SK-N-SH treated with all-trans-retinoic acid at 6 μM for 48 hours (cell line): Measurements from ENCODE around the gene GLIS2.

Experiments
- ATAC-seq: fragments of 200-7000 bp; cut with Tn5 transposase; 3 replicates; pipeline ENCODE4 v1.9.1; 2020; ENCODE audit warnings: mild to moderate bottlenecking, moderate library complexity
- BACH2 ChIP-seq: fragments of 250-450 bp; sonication (Bioruptor Pico); IDR thresholded peaks from 2 replicates; pipeline ENCODE4 v1.9.0; 2021; ENCODE audit warnings: mild to moderate bottlenecking, borderline replicate concordance
- CSDC2 ChIP-seq: fragments of 250-450 bp; sonication (Bioruptor Pico); IDR thresholded peaks from 2 replicates; pipeline ENCODE4 v1.5.0; 2020; ENCODE audit warnings: mild to moderate bottlenecking, moderate library complexity
- ESRRG ChIP-seq: fragments of 250-450 bp; sonication (Bioruptor Pico); IDR thresholded peaks from 2 replicates; pipeline ENCODE4 v1.6.1; 2021; ENCODE audit warnings: mild to moderate bottlenecking
- ISL1 ChIP-seq: fragments of 250-450 bp; sonication (Bioruptor Pico); IDR thresholded peaks from 2 replicates; pipeline ENCODE4 v2.1.2; 2022; ENCODE audit warnings: mild to moderate bottlenecking, moderate library complexity
- OSR1 ChIP-seq: fragments of 250-450 bp; sonication (Bioruptor Pico); IDR thresholded peaks from 2 replicates; pipeline ENCODE4 v1.8.0; 2022; ENCODE audit warnings: moderate library complexity, mild to moderate bottlenecking, inconsistent platforms
- PPARA ChIP-seq: fragments of 250-450 bp; sonication (Bioruptor Pico); IDR thresholded peaks from 2 replicates; pipeline ENCODE4 v1.5.0; 2020; ENCODE audit warnings: mild to moderate bottlenecking, borderline replicate concordance
- SNAI2 ChIP-seq: fragments of 250-450 bp; sonication (Bioruptor Pico); IDR thresholded peaks from 2 replicates; pipeline ENCODE4 v1.5.0; 2020; ENCODE audit warnings: mild to moderate bottlenecking, moderate library complexity
- TCF4 ChIP-seq: fragments of 250-450 bp; sonication (Bioruptor Pico); IDR thresholded peaks from 2 replicates; pipeline ENCODE4 v1.8.0; 2021; ENCODE audit warnings: mild to moderate bottlenecking, moderate library complexity, borderline replicate concordance
- TOX ChIP-seq: fragments of 250-450 bp; sonication (Bioruptor Pico); IDR thresholded peaks from 2 replicates; pipeline ENCODE4 v1.8.0; 2021; ENCODE audit warnings: mild to moderate bottlenecking, moderate library complexity, borderline replicate concordance
- ZC3H10 ChIP-seq: fragments of 250-450 bp; sonication (Bioruptor Pico); IDR thresholded peaks from 2 replicates; pipeline ENCODE4 v1.5.1; 2021; ENCODE audit warnings: mild to moderate bottlenecking, moderate library complexity
- ZFP3 ChIP-seq: fragments of 250-450 bp; sonication (Bioruptor Pico); IDR thresholded peaks from 2 replicates; pipeline ENCODE4 v1.5.0; 2020; ENCODE audit warnings: mild to moderate bottlenecking, moderate library complexity
- ZFP30 ChIP-seq: fragments of 450-650 bp; formaldehyde crosslinking; IDR thresholded peaks from 2 replicates; pipeline ENCODE4 v1.5.0; 2022; ENCODE audit warnings: mild to moderate bottlenecking, moderate library complexity
- ZNF565 ChIP-seq: fragments of 450-650 bp; formaldehyde crosslinking; conservative IDR thresholded peaks from 2 replicates; pipeline ENCODE4 v1.5.0; 2020; ENCODE audit warnings: low read depth, mild to moderate bottlenecking, moderate library complexity
- ZNF70 ChIP-seq: fragments of 450-650 bp; formaldehyde crosslinking; IDR thresholded peaks from 2 replicates; pipeline ENCODE4 v1.5.0; 2020; ENCODE audit warnings: mild to moderate bottlenecking, moderate library complexity
- ZNF8 ChIP-seq: fragments of 450-650 bp; formaldehyde crosslinking; IDR thresholded peaks from 2 replicates; pipeline ENCODE4 v1.5.0; 2020; ENCODE audit warnings: mild to moderate bottlenecking, moderate library complexity
- TF ChIP-seq, protein P1 (sequence below): fragments of 250-450 bp; sonication (Bioruptor Pico); IDR thresholded peaks from 2 replicates; pipeline ENCODE4 v1.8.0; 2021; ENCODE audit warnings: low read depth, mild to moderate bottlenecking, moderate library complexity, borderline replicate concordance
- TF ChIP-seq, protein P2 (sequence below): fragments of 250-450 bp; sonication (Bioruptor Pico); IDR thresholded peaks from 2 replicates; pipeline ENCODE4 v1.5.1; 2020; ENCODE audit warnings: low read depth, mild to moderate bottlenecking, moderate library complexity
- TF ChIP-seq, protein P3 (sequence below): fragments of 250-450 bp; sonication (Bioruptor Pico); IDR thresholded peaks from 2 replicates; pipeline ENCODE4 v1.5.1; 2021; ENCODE audit warnings: mild to moderate bottlenecking, moderate library complexity
- TF ChIP-seq, protein P4 (sequence below): fragments of 250-450 bp; sonication (Bioruptor Pico); IDR thresholded peaks from 2 replicates; pipeline ENCODE4 v1.5.0; 2020; ENCODE audit warnings: mild to moderate bottlenecking, moderate library complexity
- TF ChIP-seq, protein P5 (sequence below): fragments of 250-450 bp; sonication (Bioruptor Pico); IDR thresholded peaks from 2 replicates; pipeline ENCODE4 v1.8.0; 2020; ENCODE audit warnings: mild to moderate bottlenecking, moderate library complexity, borderline replicate concordance

The GLIS2 gene

DNA sequence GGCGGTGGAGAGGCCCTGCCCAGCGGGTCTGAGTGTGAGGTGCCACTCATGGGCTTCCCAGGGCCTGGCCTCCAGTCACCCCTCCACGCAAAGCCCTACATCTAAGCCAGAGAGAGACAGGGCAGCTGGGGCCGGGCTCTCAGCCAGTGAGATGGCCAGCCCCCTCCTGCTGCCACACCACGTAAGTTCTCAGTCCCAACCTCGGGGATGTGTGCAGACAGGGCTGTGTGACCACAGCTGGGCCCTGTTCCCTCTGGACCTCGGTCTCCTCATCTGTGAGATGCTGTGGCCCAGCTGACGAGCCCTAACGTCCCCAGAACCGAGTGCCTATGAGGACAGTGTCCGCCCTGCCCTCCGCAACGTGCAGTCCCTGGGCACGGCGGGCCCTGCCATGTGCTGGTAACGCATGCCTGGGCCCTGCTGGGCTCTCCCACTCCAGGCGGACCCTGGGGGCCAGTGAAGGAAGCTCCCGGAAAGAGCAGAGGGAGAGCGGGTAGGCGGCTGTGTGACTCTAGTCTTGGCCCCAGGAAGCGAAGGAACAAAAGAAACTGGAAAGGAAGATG lies 67.0 kb downstream of the GLIS2 start:
- no peak for ATAC-seq
- TF ChIP-seq ZNF565 (CRISPR knock-in tag) (no peak), BACH2 (no peak), ZNF8 (CRISPR knock-in tag) (no peak), ZC3H10 (CRISPR knock-in tag) (no peak), ZFP30 (CRISPR knock-in tag) (no peak), CSDC2 (no peak), ISL1 (CRISPR knock-in tag) (no peak), PPARA (CRISPR knock-in tag) (no peak), ESRRG (no peak), TOX (CRISPR knock-in tag) (no peak), OSR1 (CRISPR knock-in tag) (no peak), ZFP3 (CRISPR knock-in tag) (no peak)
- TF ChIP-seq, protein P1, sequence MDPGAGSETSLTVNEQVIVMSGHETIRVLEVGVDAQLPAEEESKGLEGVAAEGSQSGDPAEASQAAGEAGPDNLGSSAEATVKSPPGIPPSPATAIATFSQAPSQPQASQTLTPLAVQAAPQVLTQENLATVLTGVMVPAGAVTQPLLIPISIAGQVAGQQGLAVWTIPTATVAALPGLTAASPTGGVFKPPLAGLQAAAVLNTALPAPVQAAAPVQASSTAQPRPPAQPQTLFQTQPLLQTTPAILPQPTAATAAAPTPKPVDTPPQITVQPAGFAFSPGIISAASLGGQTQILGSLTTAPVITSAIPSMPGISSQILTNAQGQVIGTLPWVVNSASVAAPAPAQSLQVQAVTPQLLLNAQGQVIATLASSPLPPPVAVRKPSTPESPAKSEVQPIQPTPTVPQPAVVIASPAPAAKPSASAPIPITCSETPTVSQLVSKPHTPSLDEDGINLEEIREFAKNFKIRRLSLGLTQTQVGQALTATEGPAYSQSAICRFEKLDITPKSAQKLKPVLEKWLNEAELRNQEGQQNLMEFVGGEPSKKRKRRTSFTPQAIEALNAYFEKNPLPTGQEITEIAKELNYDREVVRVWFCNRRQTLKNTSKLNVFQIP = no peak
- TF ChIP-seq, protein P2, sequence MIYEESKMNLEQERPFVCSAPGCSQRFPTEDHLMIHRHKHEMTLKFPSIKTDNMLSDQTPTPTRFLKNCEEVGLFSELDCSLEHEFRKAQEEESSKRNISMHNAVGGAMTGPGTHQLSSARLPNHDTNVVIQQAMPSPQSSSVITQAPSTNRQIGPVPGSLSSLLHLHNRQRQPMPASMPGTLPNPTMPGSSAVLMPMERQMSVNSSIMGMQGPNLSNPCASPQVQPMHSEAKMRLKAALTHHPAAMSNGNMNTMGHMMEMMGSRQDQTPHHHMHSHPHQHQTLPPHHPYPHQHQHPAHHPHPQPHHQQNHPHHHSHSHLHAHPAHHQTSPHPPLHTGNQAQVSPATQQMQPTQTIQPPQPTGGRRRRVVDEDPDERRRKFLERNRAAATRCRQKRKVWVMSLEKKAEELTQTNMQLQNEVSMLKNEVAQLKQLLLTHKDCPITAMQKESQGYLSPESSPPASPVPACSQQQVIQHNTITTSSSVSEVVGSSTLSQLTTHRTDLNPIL (CRISPR knock-in tag) = no peak
- TF ChIP-seq, protein P3, sequence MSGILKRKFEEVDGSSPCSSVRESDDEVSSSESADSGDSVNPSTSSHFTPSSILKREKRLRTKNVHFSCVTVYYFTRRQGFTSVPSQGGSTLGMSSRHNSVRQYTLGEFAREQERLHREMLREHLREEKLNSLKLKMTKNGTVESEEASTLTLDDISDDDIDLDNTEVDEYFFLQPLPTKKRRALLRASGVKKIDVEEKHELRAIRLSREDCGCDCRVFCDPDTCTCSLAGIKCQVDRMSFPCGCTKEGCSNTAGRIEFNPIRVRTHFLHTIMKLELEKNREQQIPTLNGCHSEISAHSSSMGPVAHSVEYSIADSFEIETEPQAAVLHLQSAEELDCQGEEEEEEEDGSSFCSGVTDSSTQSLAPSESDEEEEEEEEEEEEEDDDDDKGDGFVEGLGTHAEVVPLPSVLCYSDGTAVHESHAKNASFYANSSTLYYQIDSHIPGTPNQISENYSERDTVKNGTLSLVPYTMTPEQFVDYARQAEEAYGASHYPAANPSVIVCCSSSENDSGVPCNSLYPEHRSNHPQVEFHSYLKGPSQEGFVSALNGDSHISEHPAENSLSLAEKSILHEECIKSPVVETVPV (CRISPR knock-in tag) = no peak
- TF ChIP-seq, protein P4, sequence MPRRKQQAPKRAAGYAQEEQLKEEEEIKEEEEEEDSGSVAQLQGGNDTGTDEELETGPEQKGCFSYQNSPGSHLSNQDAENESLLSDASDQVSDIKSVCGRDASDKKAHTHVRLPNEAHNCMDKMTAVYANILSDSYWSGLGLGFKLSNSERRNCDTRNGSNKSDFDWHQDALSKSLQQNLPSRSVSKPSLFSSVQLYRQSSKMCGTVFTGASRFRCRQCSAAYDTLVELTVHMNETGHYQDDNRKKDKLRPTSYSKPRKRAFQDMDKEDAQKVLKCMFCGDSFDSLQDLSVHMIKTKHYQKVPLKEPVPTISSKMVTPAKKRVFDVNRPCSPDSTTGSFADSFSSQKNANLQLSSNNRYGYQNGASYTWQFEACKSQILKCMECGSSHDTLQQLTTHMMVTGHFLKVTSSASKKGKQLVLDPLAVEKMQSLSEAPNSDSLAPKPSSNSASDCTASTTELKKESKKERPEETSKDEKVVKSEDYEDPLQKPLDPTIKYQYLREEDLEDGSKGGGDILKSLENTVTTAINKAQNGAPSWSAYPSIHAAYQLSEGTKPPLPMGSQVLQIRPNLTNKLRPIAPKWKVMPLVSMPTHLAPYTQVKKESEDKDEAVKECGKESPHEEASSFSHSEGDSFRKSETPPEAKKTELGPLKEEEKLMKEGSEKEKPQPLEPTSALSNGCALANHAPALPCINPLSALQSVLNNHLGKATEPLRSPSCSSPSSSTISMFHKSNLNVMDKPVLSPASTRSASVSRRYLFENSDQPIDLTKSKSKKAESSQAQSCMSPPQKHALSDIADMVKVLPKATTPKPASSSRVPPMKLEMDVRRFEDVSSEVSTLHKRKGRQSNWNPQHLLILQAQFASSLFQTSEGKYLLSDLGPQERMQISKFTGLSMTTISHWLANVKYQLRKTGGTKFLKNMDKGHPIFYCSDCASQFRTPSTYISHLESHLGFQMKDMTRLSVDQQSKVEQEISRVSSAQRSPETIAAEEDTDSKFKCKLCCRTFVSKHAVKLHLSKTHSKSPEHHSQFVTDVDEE (CRISPR knock-in tag) = no peak
- TF ChIP-seq, protein P5, sequence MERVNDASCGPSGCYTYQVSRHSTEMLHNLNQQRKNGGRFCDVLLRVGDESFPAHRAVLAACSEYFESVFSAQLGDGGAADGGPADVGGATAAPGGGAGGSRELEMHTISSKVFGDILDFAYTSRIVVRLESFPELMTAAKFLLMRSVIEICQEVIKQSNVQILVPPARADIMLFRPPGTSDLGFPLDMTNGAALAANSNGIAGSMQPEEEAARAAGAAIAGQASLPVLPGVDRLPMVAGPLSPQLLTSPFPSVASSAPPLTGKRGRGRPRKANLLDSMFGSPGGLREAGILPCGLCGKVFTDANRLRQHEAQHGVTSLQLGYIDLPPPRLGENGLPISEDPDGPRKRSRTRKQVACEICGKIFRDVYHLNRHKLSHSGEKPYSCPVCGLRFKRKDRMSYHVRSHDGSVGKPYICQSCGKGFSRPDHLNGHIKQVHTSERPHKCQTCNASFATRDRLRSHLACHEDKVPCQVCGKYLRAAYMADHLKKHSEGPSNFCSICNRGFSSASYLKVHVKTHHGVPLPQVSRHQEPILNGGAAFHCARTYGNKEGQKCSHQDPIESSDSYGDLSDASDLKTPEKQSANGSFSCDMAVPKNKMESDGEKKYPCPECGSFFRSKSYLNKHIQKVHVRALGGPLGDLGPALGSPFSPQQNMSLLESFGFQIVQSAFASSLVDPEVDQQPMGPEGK = no peak

DNA sequence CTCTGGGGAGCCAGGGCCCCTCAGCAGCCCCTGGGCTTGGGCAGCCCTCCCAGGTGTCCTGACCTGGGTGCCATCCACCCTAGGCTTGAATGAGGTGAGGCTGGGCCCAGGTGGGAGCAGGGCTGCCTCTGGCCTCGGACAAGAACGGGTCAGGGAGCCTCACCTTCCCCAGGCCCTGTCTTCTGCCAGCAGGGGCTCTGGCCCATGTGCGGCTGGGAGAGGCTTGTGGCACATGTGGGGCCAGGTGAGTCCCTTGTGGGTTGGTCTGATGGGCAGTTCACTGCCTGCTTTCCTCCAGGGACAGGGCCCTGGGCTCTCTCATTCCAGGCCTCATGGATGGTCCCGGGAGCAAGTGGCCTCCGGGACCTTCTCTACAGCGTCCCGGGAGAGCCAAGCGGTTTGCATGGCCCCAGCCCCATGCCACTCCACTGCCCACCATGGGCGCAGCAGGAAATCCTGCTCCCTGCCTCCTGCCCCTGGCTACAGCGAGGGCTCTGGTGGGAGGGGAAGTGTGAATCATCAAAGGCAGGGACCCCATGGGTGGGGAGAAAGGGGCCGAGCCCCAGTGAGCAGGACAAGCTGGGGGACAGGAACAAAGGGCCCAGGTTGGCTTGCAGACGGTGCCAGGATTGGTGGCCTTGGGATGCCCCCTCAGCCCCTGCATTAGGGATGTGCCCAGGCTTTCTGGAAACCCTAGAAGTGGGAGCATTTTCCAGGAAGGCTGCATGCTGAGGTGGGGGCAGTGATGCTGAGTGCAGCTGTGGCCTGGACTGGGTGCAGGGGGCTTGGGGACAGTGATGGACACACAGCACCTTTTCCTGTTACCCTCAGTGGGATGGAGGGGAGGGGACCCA lies 68.0 kb downstream of the GLIS2 start:
- ATAC-seq = no peak; the same call in 2 of the 3 replicates

DNA sequence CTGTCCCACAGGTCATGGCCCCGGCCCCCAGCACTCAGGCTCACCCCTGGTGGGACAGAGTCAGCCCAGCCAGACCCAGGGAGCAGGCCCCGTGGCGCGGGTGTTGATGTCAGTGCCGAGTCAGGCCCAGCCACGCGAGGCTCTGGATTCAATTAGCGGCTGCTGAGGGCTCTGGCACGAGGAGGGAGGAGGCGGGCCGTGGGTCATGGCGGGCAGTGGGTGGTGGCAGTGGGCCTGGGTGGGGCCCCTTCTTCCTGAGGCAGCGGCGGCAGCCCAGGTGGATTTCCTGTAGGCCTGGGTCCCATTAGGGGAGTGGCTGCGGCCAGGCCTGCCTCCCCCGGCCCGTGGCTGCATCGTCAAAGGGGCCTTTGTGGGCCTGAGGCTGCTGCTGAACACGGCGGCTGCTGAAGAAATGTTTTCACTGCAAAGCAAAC lies 68.7 kb downstream of the GLIS2 start:
- TF ChIP-seq, protein P4 (CRISPR knock-in tag) = peak; percentile 55; the same call in 1 of the 2 replicates
- TF ChIP-seq TCF4 = peak; percentile 71
- 0 out of 2 replicates have a peak, but pooled peaks have one; percentile 51 for TF ChIP-seq ESRRG
- TF ChIP-seq ZNF70 (CRISPR knock-in tag) = peak; percentile 13; the same call in 1 of the 2 replicates
- TF ChIP-seq OSR1 (CRISPR knock-in tag) = no peak

More for the DNA sequence above, 68.0 kb downstream of the GLIS2 start:
- TF ChIP-seq ZNF70 (CRISPR knock-in tag) (0 out of 2 replicates have a peak, but pooled peaks have one; percentile 4), SNAI2 (no peak)

More for the DNA sequence above, 68.7 kb downstream of the GLIS2 start:
- ATAC-seq = peak; percentile 64
